ENCODE results near the gene KLHL21.
A peak's percentile ranks its signal among the peaks of the same experiment; 100 is the strongest.

KLHL21 gene

DNA sequence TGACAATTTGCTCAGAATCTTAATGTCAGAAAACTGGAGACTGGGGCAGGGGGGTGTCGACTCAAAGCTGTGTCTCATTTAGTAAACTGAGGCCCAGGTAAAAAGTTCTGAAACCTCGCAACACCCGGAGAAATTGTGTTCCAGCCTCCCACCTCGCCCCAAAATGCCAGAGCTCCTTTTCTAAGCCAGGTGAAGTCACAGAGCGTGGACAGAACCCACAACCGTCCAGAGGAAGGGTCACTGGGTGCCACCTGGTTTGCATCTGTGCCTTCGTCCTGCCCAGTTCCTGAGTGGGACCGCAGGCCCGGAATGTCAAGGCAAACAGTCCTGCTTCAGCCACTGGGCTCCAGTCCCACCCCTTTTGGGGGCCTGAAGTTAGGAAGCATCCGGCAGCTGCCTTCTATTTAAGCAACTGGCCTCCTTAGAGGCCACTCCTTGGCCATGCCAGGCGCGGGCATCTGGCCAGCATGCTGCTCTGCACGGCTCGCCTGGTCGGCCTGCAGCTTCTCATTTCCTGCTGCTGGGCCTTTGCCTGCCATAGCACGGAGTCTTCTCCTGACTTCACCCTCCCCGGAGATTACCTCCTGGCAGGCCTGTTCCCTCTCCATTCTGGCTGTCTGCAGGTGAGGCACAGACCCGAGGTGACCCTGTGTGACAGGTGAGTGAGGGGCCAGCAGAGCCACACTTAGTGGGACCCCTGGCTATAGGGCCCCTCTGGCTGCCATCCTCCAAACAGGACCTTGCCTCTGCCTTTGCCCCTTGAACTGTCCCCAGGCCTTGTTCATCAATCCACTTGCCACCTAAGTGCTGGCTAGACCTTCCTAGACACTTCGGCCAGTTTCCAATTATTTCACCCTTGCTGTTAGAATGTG is 47.5 kb downstream of the KLHL21 start, which contains the start of gene TAS1R1:
Gene TAS1R1 (plus strand): TSS at position 401 of the 872 bp plus-strand sequence. CDS start 67 bp downstream, at position 468.
- FAIRE-seq (no peak), DNase-seq (ENCODE audit: low spot score) (no peak)

GRCh38 chr1:6554031-6554906 is 48.4 kb downstream of the KLHL21 start, which contains the start of gene NOL9:
Gene NOL9 (minus strand): TSS chr1:6554513. CDS start chr1:6554502, 11 bp downstream.
- FAIRE-seq: no peak

GRCh38 chr1:6547301-6547700 is 55.4 kb downstream of the KLHL21 start:
- no peak for FAIRE-seq
- DNase-seq (ENCODE audit: low spot score): no peak

More at GRCh38 chr1:6554031-6554906, 48.4 kb downstream of the KLHL21 start, which contains the start of gene NOL9:
- DNase-seq (ENCODE audit: low spot score): peak; percentile 93

- FAIRE-seq (no peak), DNase-seq (ENCODE audit: low spot score) (no peak)
These were observed 56.3 kb downstream of the KLHL21 start for GRCh38 chr1:6546326-6546725.

DNA sequence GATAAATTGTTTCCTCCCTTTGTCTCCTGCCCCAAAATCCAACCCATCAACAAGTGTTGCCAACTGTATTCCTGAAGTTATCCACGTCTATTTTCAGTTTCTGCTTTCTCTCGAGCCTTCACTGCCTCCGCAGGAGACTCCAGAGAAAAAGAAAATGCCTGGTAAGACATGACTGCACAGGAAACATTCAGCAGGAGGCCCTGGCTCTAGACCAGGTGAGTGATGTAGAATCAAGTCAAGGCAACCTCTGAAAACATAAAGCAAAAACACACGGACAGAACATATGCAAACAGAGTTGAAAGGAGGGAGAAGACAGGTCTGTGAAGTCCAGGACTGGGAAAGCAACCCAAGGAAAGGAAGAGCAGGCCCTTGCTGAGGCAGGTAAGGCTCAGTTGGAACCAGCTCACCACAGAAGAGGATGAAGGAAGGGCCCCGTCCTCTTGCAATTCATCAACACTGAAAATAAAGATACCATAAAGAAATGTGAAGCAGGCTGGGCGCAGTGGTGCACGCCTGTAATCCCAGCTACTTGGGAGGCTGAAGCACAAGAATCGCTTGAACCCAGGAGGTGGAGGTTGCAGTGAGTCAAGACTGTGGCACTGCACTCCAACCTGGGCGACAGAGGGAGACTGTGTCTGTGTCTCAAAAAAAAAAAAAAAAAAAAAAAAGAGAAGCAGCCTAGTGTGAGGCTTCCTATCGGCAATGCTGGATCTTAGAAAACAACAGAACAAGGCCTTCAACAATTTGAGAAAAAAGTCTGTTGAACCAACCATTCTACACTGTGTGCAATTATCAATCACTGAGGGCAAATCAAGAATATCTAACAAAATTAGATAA is 57.2 kb downstream of the KLHL21 start:
- FAIRE-seq: no peak

GRCh38 chr1:6544831-6545230 is 57.8 kb downstream of the KLHL21 start:
- DNase-seq (ENCODE audit: low spot score) (no peak), FAIRE-seq (no peak)

More for the DNA sequence above, 57.2 kb downstream of the KLHL21 start:
- no peak for DNase-seq (ENCODE audit: low spot score)
